Epithelial cell of proximal tubule (primary cell): ENCODE results near the gene BICRA. TPM values are rescaled to one million over a fixed set of nuclear protein-coding genes. Genes with fewer than 3 reads are reported as not detected.
A peak's percentile ranks its signal among the peaks of the same experiment; 100 is the strongest.

ENCODE experiments used
- DNase-seq: peaks from one replicate; pipeline ENCODE4 v3.0.0-alpha.2; 2011; ENCODE audit warnings: low read depth
- H3K4me3 ChIP-seq: 2 replicates; pipeline ENCODE4 v1.5.1; 2011; ENCODE audit warnings: low read depth, mild to moderate bottlenecking, low read length
- CTCF ChIP-seq: conservative IDR thresholded peaks from 2 replicates; pipeline ENCODE4 v1.5.1; 2012; ENCODE audit warnings: low read depth, mild to moderate bottlenecking, low read length
- total RNA-seq: library from RNA; depleted of rRNA; stranded (reverse); fragments of >200 nt; gene quantifications from 2 replicates; pipeline ENCODE4 v1.2.3, GENCODE V29; 2015

BICRA gene
- total RNA-seq, 1 donor from 2014 or later: 2.1 TPM

- TF ChIP-seq CTCF: no peak
- DNase-seq: no peak
- H3K4me3 ChIP-seq: no peak overlapping the region
Measured at GRCh38 chr19:47644199-47644598, 35.3 kb downstream of the BICRA start.

GRCh38 chr19:47644743-47645482 lies 36.0 kb downstream of the BICRA start:
- H3K4me3 ChIP-seq: peak overlapping the region; percentile 13
- TF ChIP-seq CTCF: no peak
- peak; percentile 57 for DNase-seq

DNA sequence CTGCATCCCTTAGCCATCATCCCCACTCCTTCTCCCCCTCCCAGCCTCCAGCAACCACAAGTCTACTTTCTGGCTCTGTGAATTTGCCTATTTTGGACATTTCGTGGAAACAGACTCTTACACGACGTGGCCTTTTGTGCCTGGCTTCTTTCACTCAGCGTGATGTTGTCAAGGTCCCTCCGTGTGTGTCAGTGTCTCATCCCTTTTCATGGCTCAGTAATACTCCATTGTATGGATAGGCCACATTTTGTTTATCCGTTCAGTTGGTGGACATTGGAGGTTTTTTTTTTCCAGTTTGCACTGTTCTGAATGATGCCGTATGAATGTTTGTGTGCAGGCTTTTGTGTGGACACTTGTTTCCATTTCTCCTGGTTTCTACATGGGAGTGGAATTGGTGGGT lies 38.0 kb downstream of the BICRA start:
- no peak for DNase-seq
- TF ChIP-seq CTCF: no peak

DNA sequence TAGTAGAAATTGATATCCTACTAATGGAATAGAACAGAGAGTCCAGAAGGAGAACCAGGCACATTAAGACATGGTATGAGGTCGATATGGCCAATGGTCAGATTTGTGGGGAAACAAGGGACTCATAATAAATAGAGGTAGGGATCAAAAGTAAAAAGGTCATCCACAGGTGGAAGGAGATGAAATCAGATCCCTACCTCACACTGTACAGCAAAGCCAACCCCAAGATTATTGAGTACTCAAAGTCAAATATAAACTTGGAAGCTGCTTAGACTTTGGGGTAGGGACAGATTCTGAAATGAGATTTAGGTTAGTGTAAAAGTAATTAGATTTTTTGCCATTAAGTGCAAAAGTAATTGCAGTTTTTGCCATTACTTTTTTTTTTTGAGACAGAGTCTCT lies 40.7 kb downstream of the BICRA start:
- DNase-seq: no peak
- H3K4me3 ChIP-seq: no peak overlapping the region
- TF ChIP-seq CTCF: no peak

More for the DNA sequence above, 38.0 kb downstream of the BICRA start:
- no peak overlapping the region for H3K4me3 ChIP-seq

DNA sequence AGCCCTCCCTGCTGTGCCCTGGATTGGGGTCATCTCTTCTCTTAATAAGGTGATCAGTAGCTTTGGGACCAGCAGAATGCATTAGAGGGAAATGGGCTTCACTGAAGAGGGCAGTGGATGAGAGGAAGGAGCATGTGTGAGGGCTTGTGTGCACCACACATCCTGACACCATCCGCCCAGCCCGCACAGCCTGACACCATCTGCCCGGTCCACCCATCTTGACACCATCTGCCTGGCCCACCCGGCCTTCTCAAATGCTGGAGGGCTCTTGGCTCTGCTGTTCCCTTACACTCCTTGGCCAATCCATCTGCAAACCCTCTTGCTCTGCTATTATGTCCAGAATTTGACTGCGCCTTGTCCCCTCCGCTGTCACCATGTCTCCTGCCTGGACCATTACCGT lies 41.8 kb downstream of the BICRA start:
- no peak for TF ChIP-seq CTCF
- H3K4me3 ChIP-seq: no peak overlapping the region
- DNase-seq: no peak

GRCh38 chr19:47651132-47651531 lies 42.2 kb downstream of the BICRA start:
- DNase-seq: no peak
- H3K4me3 ChIP-seq: no peak overlapping the region

More at GRCh38 chr19:47651132-47651531, 42.2 kb downstream of the BICRA start:
- TF ChIP-seq CTCF: no peak
